Progenitor cell of endocrine pancreas (in vitro differentiated cells): ENCODE results near the gene PLAAT3. TPM values are rescaled to one million over a fixed set of nuclear protein-coding genes. Genes with fewer than 3 reads are reported as not detected.

Source experiments
- DNase-seq: peaks from one replicate; pipeline ENCODE4 v3.0.0; 2021; ENCODE audit warnings: low spot score; ENCODE audit not compliant: unreplicated experiment
- H3K27ac Mint-ChIP-seq: 2 replicates; pipeline ENCODE4 v1.8.0; 2021; ENCODE audit warnings: mild to moderate bottlenecking, moderate library complexity, mixed read lengths
- H3K27me3 Mint-ChIP-seq: 2 replicates; pipeline ENCODE4 v1.8.0; 2021; ENCODE audit warnings: mixed read lengths
- H3K36me3 Mint-ChIP-seq: 2 replicates; pipeline ENCODE4 v1.8.0; 2022; ENCODE audit warnings: mixed read lengths; ENCODE audit not compliant: insufficient read depth
- H3K4me1 Mint-ChIP-seq: 2 replicates; pipeline ENCODE4 v1.8.0; 2021; ENCODE audit warnings: low read depth, mixed read lengths
- H3K4me3 Mint-ChIP-seq: 2 replicates; pipeline ENCODE4 v1.8.0; 2021; ENCODE audit warnings: low read depth, mild to moderate bottlenecking, moderate library complexity, mixed read lengths
- H3K9me3 Mint-ChIP-seq: 2 replicates; pipeline ENCODE4 v1.8.0; 2021; ENCODE audit warnings: low read depth, mixed read lengths
- total RNA-seq: library from RNA; stranded (reverse); gene quantifications from 2 replicates; pipeline ENCODE4 v1.2.1, GENCODE V29; 2021
- TF ChIP-seq, protein P1 (sequence below): fragments of 200-600 bp; sonication (generic); IDR thresholded peaks from one replicate; pipeline ENCODE4 v1.5.0; 2021; ENCODE audit warnings: antibody characterized with exemption, mild to moderate bottlenecking; ENCODE audit not compliant: unreplicated experiment

PLAAT3 gene
- total RNA-seq, 1 donor from 2014 or later: 46.3 TPM

DNA sequence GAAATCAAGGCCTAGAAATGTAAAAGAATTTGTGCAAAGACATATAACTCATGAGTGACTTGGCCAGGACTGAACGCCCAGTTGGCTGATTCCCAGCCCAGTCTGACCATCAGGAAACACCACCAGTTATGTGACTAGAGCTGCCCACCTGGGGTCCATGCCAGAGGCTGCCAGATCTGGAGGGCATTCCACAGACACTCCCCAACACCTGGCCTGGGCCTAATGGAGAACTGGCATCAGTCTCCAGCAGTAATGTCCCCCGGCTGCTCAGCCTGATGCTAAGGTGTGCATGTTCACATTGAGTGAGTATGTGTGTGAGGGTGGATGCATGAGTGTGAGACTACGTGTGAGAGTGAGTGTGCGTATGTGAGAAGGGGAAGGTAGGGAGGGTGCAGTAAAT lies 15.7 kb downstream of the PLAAT3 start:
- peaks cover 9% of the 10 kb centered on the region for H3K4me1 Mint-ChIP-seq
- H3K27ac Mint-ChIP-seq: no peak overlapping the region
- peaks cover 25% of the 10 kb centered on the region for H3K36me3 Mint-ChIP-seq
- no peaks in the 10 kb centered on the region for H3K27me3 Mint-ChIP-seq
- no peak for DNase-seq
- no peak overlapping the region for H3K4me3 Mint-ChIP-seq
- no peaks in the 10 kb centered on the region for H3K9me3 Mint-ChIP-seq
- TF ChIP-seq, protein P1, sequence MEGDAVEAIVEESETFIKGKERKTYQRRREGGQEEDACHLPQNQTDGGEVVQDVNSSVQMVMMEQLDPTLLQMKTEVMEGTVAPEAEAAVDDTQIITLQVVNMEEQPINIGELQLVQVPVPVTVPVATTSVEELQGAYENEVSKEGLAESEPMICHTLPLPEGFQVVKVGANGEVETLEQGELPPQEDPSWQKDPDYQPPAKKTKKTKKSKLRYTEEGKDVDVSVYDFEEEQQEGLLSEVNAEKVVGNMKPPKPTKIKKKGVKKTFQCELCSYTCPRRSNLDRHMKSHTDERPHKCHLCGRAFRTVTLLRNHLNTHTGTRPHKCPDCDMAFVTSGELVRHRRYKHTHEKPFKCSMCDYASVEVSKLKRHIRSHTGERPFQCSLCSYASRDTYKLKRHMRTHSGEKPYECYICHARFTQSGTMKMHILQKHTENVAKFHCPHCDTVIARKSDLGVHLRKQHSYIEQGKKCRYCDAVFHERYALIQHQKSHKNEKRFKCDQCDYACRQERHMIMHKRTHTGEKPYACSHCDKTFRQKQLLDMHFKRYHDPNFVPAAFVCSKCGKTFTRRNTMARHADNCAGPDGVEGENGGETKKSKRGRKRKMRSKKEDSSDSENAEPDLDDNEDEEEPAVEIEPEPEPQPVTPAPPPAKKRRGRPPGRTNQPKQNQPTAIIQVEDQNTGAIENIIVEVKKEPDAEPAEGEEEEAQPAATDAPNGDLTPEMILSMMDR: no peak

DNA sequence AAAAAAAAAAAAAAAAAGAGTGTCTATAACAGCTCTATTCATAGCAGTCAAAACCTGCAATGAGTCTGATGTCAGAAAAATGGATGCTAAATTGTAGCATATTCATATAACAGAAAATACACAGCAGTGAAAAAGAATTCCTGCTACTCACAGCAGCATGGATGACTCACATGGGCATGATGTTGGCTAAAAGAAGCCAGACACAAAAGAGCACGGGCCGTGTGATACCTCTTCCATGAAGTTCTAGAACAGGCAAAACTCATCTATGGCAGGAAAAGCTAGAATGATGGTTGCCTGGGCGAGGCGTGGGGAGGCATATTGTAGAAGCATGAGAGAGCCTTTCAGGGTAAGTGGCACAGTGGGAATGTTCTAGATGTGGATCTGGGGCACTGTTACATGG lies 18.9 kb downstream of the PLAAT3 start:
- no peaks in the 10 kb centered on the region for H3K9me3 Mint-ChIP-seq
- H3K27me3 Mint-ChIP-seq: no peaks in the 10 kb centered on the region
- DNase-seq: no peak
- H3K4me1 Mint-ChIP-seq: no peaks in the 10 kb centered on the region
- peaks cover 31% of the 10 kb centered on the region for H3K36me3 Mint-ChIP-seq
- H3K4me3 Mint-ChIP-seq: no peak overlapping the region
- H3K27ac Mint-ChIP-seq: no peak overlapping the region
- TF ChIP-seq, protein P1: no peak

DNA sequence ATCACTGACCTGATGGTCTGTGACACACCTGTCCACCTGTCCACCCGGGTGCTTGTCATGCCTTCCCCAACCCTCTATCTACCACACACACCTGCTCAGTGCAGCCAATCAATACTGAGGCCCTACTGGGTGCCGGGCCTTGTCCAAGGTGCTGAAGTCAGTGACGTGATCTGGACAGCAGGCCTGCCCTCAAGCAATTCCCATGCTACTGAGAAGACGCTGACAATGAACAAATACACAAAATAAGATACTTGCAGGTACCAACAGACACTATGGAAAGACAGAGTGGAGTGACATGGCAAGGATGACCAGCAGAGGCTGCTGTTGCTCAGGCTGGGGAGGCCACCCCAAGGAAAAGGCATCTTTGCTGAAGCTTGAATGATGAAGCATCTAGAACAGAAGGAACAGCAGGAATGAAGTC lies 21.2 kb downstream of the PLAAT3 start:
- Mint-ChIP-seq H3K4me3 (no peak overlapping the region), H3K27me3 (no peaks in the 10 kb centered on the region), H3K4me1 (no peaks in the 10 kb centered on the region), H3K27ac (no peak overlapping the region), H3K36me3 (peaks cover 34% of the 10 kb centered on the region), H3K9me3 (no peaks in the 10 kb centered on the region)
- TF ChIP-seq, protein P1: peak; percentile 46
- DNase-seq: no peak

DNA sequence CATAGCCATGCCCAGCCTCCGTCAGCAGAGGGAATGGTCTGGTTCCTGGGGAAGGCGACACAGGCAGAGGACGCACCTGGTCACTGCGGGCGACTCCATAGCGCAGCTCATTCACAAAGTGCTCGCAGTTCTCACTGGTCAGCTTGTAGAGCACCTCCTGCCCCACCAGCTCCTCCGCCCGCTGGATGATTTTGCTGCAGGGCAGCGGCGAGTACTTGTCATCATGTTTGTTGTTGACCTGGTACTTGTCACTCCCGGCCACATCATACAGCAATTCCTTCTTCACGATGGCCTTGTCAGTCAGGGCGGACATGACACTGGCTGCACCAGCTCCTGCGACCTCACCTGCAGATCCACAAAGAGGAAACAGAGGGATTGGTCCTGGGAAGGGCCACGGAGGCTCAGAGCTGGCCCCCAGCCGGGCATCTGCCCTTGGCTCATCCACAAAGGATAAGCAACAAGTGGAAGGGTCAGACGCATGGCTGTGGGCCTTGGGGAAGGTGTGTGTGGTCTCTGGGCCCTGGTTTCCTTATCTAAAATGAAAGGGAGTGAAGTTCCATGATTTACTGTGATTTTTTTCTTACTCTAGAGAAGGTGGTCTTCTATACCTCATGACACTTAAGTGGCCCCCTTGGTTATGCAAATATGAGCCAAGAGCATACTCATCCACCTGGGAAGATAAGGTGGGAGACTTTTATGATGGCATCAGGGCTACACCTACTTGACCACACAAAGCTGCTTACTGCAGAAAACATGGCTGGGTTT lies 24.0 kb downstream of the PLAAT3 start:
- H3K36me3 Mint-ChIP-seq: peaks cover 29% of the 10 kb centered on the region
- no peak overlapping the region for H3K4me3 Mint-ChIP-seq
- no peak overlapping the region for H3K27ac Mint-ChIP-seq
- no peaks in the 10 kb centered on the region for H3K9me3 Mint-ChIP-seq
- H3K27me3 Mint-ChIP-seq: no peaks in the 10 kb centered on the region
- no peak for DNase-seq
- TF ChIP-seq, protein P1: no peak
- H3K4me1 Mint-ChIP-seq: no peaks in the 10 kb centered on the region

DNA sequence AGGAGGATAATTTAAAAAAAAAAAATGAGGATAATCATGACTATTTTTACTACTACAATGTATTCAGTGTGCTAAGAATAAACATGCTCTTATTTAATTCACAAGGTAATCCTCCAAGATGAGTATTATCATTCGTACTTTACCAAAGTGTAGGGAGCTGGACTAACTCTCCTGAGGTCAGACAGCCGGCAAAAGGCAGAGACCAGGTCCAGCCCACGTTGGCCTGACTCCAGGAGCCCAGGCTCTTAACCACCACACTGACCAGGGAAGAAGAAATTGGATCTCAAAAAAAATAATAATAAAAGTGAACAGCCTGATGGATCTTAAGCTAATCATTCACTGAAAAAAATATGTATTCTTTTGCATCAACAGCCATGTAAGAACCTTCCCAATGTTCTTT lies 25.2 kb downstream of the PLAAT3 start:
- H3K27ac Mint-ChIP-seq: no peak overlapping the region
- no peaks in the 10 kb centered on the region for H3K4me1 Mint-ChIP-seq
- H3K9me3 Mint-ChIP-seq: no peaks in the 10 kb centered on the region
- peaks cover 31% of the 10 kb centered on the region for H3K36me3 Mint-ChIP-seq
- no peak for DNase-seq
- TF ChIP-seq, protein P1: no peak
- no peaks in the 10 kb centered on the region for H3K27me3 Mint-ChIP-seq
- no peak overlapping the region for H3K4me3 Mint-ChIP-seq
